Smooth muscle cell (in vitro differentiated cells): ENCODE measurements around the gene CEBPE. TPM values are rescaled to one million over a fixed set of nuclear protein-coding genes. Genes with fewer than 3 reads are reported as not detected.

ENCODE experiments used
- DNase-seq: peaks from one replicate; lab custom pipeline; 2025; ENCODE audit not compliant: unreplicated experiment; lab: John Stamatoyannopoulos, UW
- H2AFZ ChIP-seq: fragments of 200-600 bp; sonication (generic); 2 replicates; pipeline ENCODE4 v1.6.0; 2016; ENCODE audit warnings: antibody characterized with exemption, low read depth, mild to moderate bottlenecking
- H3F3A ChIP-seq: fragments of 200-600 bp; sonication (generic); 2 replicates; pipeline ENCODE4 v1.6.0; 2017; ENCODE audit warnings: antibody characterized with exemption, low read depth
- H3K27ac ChIP-seq: fragments of 200-600 bp; sonication (generic); 2 replicates; pipeline ENCODE4 v1.5.1; 2016; ENCODE audit warnings: low read depth, mild to moderate bottlenecking
- H3K27me3 ChIP-seq: fragments of 200-600 bp; sonication (generic); 2 replicates; pipeline ENCODE4 v1.6.1; 2016; ENCODE audit warnings: low read depth, mild to moderate bottlenecking
- H3K36me3 ChIP-seq: fragments of 200-600 bp; sonication (generic); 2 replicates; pipeline ENCODE4 v1.5.1; 2016; ENCODE audit warnings: low read depth
- H3K4me1 ChIP-seq: fragments of 200-600 bp; sonication (generic); 2 replicates; pipeline ENCODE4 v1.5.1; 2016; ENCODE audit warnings: low read depth
- H3K4me2 ChIP-seq: fragments of 200-600 bp; sonication (generic); 2 replicates; pipeline ENCODE4 v1.6.0; 2016; ENCODE audit warnings: mild to moderate bottlenecking
- H3K4me3 ChIP-seq: fragments of 200-600 bp; sonication (generic); 2 replicates; pipeline ENCODE4 v1.5.1; 2016; ENCODE audit warnings: mild to moderate bottlenecking
- H3K79me2 ChIP-seq: fragments of 200-600 bp; sonication (generic); 2 replicates; pipeline ENCODE4 v1.6.0; 2016; ENCODE audit warnings: low read depth, mild to moderate bottlenecking
- H3K9ac ChIP-seq: fragments of 200-600 bp; sonication (generic); 2 replicates; pipeline ENCODE4 v1.6.0; 2016; ENCODE audit warnings: low read depth
- H3K9me3 ChIP-seq: fragments of 200-600 bp; sonication (generic); replicated peaks from 2 replicates; pipeline ENCODE4 v1.5.1; 2016; ENCODE audit warnings: low read depth
- H4K20me1 ChIP-seq: fragments of 200-600 bp; sonication (generic); 2 replicates; pipeline ENCODE4 v1.6.0; 2016; ENCODE audit warnings: low read depth
- WGBS: methylation state at CpG from one replicate; pipeline ENCODE4 v1.1.7; 2016; ENCODE audit warnings: low lambda C conversion rate; 5-methylcytosine and 5-hydroxymethylcytosine counted together
- polyA plus RNA-seq: library from polyadenylated mRNA; unstranded; fragments of >200 nt; fragmentation: Nextera tagmentation; extraction: Ambion mirVana; gene quantifications from 2 replicates; pipeline ENCODE4 v1.2.1, GENCODE V29; 2016
- total RNA-seq: library from RNA; depleted of rRNA; stranded (reverse); fragments of >200 nt; gene quantifications from 2 replicates; pipeline ENCODE4 v1.2.3, GENCODE V29; 2014
- TF ChIP-seq, protein P1 (sequence below): fragments of 200-600 bp; sonication (generic); IDR thresholded peaks from 2 replicates; pipeline ENCODE4 v1.5.1; 2017; ENCODE audit warnings: borderline replicate concordance, mild to moderate bottlenecking, antibody characterized with exemption; ENCODE audit not compliant: insufficient read depth, poor library complexity, severe bottlenecking

The CEBPE gene
- total and polyA plus RNA-seq, 2 experiments from 2014 or later, result not detected

DNA sequence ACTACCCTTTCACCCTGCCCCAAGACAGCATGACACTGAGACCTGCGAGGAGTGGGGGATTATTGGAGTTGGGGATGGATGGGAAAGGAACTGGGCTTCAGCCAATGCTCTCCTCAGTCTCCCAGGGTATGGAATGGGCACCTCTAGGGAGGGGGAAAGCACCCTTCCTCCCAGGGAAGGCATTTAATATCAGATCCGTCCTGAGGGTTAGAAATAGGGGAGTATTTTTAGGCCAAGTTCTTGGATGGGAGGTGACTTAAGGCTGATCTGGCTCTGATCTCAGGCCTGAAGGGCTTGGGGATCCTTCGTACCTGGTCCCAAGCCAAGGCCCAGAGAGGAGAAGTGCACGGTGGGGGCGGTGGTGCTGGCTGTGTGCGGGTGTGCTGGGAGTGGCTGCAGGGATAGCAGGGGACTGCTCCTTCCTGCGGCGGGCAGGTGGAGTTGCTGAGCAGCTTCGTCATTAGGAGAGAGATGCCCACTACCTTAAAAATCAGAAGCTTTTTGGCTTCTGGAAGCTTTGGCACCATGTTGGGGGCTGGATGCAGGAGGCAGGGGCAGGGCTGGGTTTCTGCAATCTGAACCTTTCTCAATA lies 7.0 kb upstream of the CEBPE start:
- Histone ChIP-seq H3K79me2 (no peaks in the 10 kb centered on the region), H3K4me1 (peaks cover 9% of the 10 kb centered on the region), H3K4me3 (no peak overlapping the region), H3K9ac (no peak overlapping the region), H3K36me3 (no peaks in the 10 kb centered on the region), H2AFZ (no peak overlapping the region), H4K20me1 (no peaks in the 10 kb centered on the region), H3K9me3 (no peaks in the 10 kb centered on the region), H3K27me3 (no peaks in the 10 kb centered on the region), H3F3A (peaks cover 8% of the 10 kb centered on the region), H3K27ac (no peak overlapping the region), H3K4me2 (no peak overlapping the region)
- TF ChIP-seq, protein P1, sequence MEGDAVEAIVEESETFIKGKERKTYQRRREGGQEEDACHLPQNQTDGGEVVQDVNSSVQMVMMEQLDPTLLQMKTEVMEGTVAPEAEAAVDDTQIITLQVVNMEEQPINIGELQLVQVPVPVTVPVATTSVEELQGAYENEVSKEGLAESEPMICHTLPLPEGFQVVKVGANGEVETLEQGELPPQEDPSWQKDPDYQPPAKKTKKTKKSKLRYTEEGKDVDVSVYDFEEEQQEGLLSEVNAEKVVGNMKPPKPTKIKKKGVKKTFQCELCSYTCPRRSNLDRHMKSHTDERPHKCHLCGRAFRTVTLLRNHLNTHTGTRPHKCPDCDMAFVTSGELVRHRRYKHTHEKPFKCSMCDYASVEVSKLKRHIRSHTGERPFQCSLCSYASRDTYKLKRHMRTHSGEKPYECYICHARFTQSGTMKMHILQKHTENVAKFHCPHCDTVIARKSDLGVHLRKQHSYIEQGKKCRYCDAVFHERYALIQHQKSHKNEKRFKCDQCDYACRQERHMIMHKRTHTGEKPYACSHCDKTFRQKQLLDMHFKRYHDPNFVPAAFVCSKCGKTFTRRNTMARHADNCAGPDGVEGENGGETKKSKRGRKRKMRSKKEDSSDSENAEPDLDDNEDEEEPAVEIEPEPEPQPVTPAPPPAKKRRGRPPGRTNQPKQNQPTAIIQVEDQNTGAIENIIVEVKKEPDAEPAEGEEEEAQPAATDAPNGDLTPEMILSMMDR, result no peak
- WGBS, result 88% methylated on average over 9 of the region's 9 CpGs
- no peak for DNase-seq

DNA sequence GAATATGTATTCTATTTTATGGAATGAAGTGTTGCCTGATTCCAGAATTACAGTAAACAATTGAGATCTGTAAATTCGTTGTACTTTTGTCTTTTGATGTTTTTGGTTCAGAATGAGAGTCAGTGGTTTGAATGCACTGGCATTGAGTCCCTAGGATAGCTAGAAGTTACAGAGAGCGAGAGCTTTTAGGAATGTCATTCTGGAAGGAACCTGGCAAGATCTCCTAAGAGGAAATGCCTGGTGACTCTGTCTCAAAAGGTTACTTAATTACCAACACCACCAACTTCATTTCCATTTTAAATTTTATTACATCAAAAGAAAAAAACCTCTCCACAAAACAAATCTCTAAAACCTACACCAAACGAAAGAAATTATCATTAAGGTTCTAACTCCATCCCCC lies 6.0 kb upstream of the CEBPE start:
- Histone ChIP-seq H3K9me3 (no peaks in the 10 kb centered on the region), H3K79me2 (no peaks in the 10 kb centered on the region), H4K20me1 (no peaks in the 10 kb centered on the region), H3K27ac (no peak overlapping the region), H3K4me3 (no peak overlapping the region), H3K4me1 (peaks cover 10% of the 10 kb centered on the region), H3K27me3 (no peaks in the 10 kb centered on the region), H3K36me3 (no peaks in the 10 kb centered on the region), H3K9ac (no peak overlapping the region), H2AFZ (no peak overlapping the region), H3K4me2 (no peak overlapping the region), H3F3A (peaks cover 8% of the 10 kb centered on the region)
- TF ChIP-seq, protein P1, result no peak
- DNase-seq, result no peak
- 78% methylated on average over 3 of the region's 3 CpGs for WGBS

DNA sequence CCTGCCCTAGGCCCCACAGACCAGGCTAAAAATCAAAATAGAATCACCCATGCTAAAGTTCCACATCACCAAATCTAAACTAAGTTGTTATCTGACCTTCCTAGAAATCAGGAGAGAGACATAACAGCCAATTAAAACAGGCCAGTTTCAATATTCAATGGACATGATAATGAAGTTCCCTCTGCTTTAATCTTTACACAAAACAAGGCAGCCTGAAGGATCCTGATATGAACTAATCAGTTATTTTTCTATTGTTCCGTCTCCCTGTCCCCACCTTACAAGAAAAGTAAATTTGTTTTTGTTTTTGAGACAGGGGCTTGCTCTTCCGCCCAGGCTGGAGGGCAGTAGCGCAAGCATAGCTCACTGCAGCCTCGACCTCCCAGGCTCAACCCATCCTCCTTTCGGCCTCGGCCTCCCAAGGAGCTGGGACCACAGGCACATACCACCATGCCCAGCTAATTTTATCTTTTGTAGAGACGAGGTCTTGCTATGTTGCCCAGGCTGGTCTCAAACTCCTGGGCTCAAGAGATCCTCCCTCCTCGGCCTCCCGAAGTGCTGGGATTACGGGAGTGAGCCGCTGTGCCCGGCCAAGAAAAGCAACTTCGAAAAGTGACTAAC lies 5.4 kb upstream of the CEBPE start:
- no peak overlapping the region for H3K27ac ChIP-seq
- no peak overlapping the region for H3K4me3 ChIP-seq
- WGBS, result 96% methylated on average over 13 of the region's 13 CpGs

More for the DNA sequence above, 5.4 kb upstream of the CEBPE start:
- H3K79me2 ChIP-seq, result no peaks in the 10 kb centered on the region
- H2AFZ ChIP-seq, result no peak overlapping the region
- H4K20me1 ChIP-seq, result no peaks in the 10 kb centered on the region
- no peak overlapping the region for H3K4me2 ChIP-seq
- no peaks in the 10 kb centered on the region for H3K9me3 ChIP-seq
- no peaks in the 10 kb centered on the region for H3K27me3 ChIP-seq
- TF ChIP-seq, protein P1, result no peak
- H3K4me1 ChIP-seq, result peaks cover 10% of the 10 kb centered on the region
- no peaks in the 10 kb centered on the region for H3K36me3 ChIP-seq
- no peak overlapping the region for H3K9ac ChIP-seq
- no peak for DNase-seq
- H3F3A ChIP-seq, result peaks cover 8% of the 10 kb centered on the region
